H1 (cell line): ENCODE data around the gene ALPK3. TPM values are rescaled to one million over a fixed set of nuclear protein-coding genes. Genes with fewer than 3 reads are reported as not detected.

Experiments used
- CTCF ChIA-PET: fragments of 300-600 bp; sonication (Branson Sonifier 250); formaldehyde crosslinking; loops from one replicate; lab custom pipeline; 2021; ENCODE audit not compliant: partially characterized antibody; lab: Charles Lee
- POLR2A ChIA-PET: fragments of 300-600 bp; sonication (Branson Sonifier 250); formaldehyde crosslinking; loops from one replicate; lab custom pipeline; 2021; ENCODE audit warnings: inconsistent platforms; ENCODE audit not compliant: partially characterized antibody; lab: Charles Lee
- DNase-seq, 2 experiments: peaks; one replicate each; pipeline versions ENCODE4 v3.0.0 to v3.0.0-alpha.2; 2010 to 2022; ENCODE audit warnings: low spot score in 2 of 2, low read depth in 1 of 2, mixed read lengths in 1 of 2
- FAIRE-seq: peaks from 2 replicates; lab custom pipeline; 2011; peaks lifted over from hg19 to GRCh38; lab: Jason Lieb, UNC
- H2AFZ ChIP-seq: 2 replicates; pipeline ENCODE4 v1.8.1; 2012; ENCODE audit warnings: low read length, inconsistent platforms
- H2AK5ac ChIP-seq: 2 replicates; pipeline ENCODE4 v1.6.1; 2013; ENCODE audit warnings: low read depth, low read length
- H2BK120ac ChIP-seq: replicated peaks from 2 replicates; pipeline ENCODE3; 2013; ENCODE audit warnings: low read depth, low read length, inconsistent platforms
- H2BK12ac ChIP-seq: 2 replicates; pipeline ENCODE4 v1.6.1; 2013; ENCODE audit warnings: low read depth, low read length
- H2BK15ac ChIP-seq: 2 replicates; pipeline ENCODE4 v1.6.1; 2013; ENCODE audit warnings: low read length
- H2BK20ac ChIP-seq: 2 replicates; pipeline ENCODE4 v1.6.1; 2013; ENCODE audit warnings: low read length
- H2BK5ac ChIP-seq: 2 replicates; pipeline ENCODE4 v1.6.1; 2013; ENCODE audit warnings: low read depth, low read length
- H3K14ac ChIP-seq: 2 replicates; pipeline ENCODE4 v1.6.1; 2013; ENCODE audit warnings: inconsistent platforms; ENCODE audit not compliant: insufficient read length
- H3K18ac ChIP-seq: 2 replicates; pipeline ENCODE4 v1.6.1; 2013; ENCODE audit warnings: low read length; ENCODE audit errors: extremely low read depth
- H3K23ac ChIP-seq: 2 replicates; pipeline ENCODE4 v1.6.1; 2013; ENCODE audit warnings: inconsistent platforms; ENCODE audit not compliant: insufficient read length
- H3K23me2 ChIP-seq: 2 replicates; pipeline ENCODE4 v1.6.1; 2013; ENCODE audit warnings: low read depth, low read length
- H3K27ac ChIP-seq: 2 replicates; pipeline ENCODE4 v1.6.1; 2011; ENCODE audit warnings: low read depth, low read length, inconsistent platforms
- H3K27me3 ChIP-seq, 4 experiments: replicated peaks in 1 of 4; 1 replicate in 1 of 4; 2 replicates in 3 of 4; pipeline versions ENCODE4 v1.6.1 to v1.8.1; 2011 to 2013; ENCODE audit warnings: low read length in 3 of 4, mild to moderate bottlenecking in 3 of 4, inconsistent platforms in 2 of 4, mixed read lengths in 2 of 4, moderate library complexity in 1 of 4; ENCODE audit not compliant: control insufficient read depth in 3 of 4, insufficient read depth in 3 of 4; ENCODE audit errors: extremely low read depth in 1 of 4
- H3K36me3 ChIP-seq, 4 experiments: 2 replicates each; pipeline versions ENCODE4 v1.6.1 to v1.8.1; 2011 to 2013; ENCODE audit warnings: mild to moderate bottlenecking in 4 of 4, low read length in 3 of 4, moderate library complexity in 2 of 4, control low read depth in 1 of 4, inconsistent platforms in 1 of 4; ENCODE audit not compliant: insufficient read depth in 4 of 4, control insufficient read depth in 2 of 4
- H3K4ac ChIP-seq: replicated peaks from 2 replicates; pipeline ENCODE3; 2013; ENCODE audit warnings: low read length, low read depth, mixed read lengths, inconsistent platforms; ENCODE audit not compliant: insufficient read length
- H3K4me1 ChIP-seq, 4 experiments: replicated peaks in 1 of 4; 1 replicate in 1 of 4; 2 replicates in 3 of 4; pipeline versions ENCODE4 v1.6.1 to v1.8.1; 2011 to 2013; ENCODE audit warnings: low read length in 3 of 4, inconsistent platforms in 2 of 4, mixed read lengths in 1 of 4; ENCODE audit not compliant: insufficient read depth in 4 of 4, control insufficient read depth in 3 of 4
- H3K4me2 ChIP-seq, 2 experiments: 2 replicates each; pipeline versions ENCODE4 v1.6.1 to v1.8.1; 2011 to 2013; ENCODE audit warnings: low read depth in 2 of 2, low read length in 2 of 2, control low read depth in 1 of 2, inconsistent platforms in 1 of 2, mild to moderate bottlenecking in 1 of 2; ENCODE audit not compliant: insufficient read depth in 1 of 2
- H3K4me3 ChIP-seq, 4 experiments: fragments of 200-600, 300-600 bp in 1 of 4; sonication (generic), shearing (Covaris generic), sonication (Bioruptor Twin) in 1 of 4; 2 replicates each; pipeline versions ENCODE4 v1.5.1 to v1.8.1; 2011 to 2016; ENCODE audit warnings: low read length in 4 of 4, low read depth in 3 of 4, control low read depth in 2 of 4, inconsistent platforms in 2 of 4, mild to moderate bottlenecking in 2 of 4, mixed read lengths in 1 of 4, moderate library complexity in 1 of 4; ENCODE audit not compliant: insufficient read depth in 2 of 4; ENCODE audit errors: extremely low read depth in 1 of 4
- H3K56ac ChIP-seq: replicated peaks from 2 replicates; pipeline ENCODE3; 2013; ENCODE audit warnings: low read depth, mild to moderate bottlenecking, mixed read lengths, low read length, inconsistent platforms; ENCODE audit not compliant: insufficient read length
- H3K79me1 ChIP-seq: 2 replicates; pipeline ENCODE4 v1.6.1; 2013; ENCODE audit warnings: low read depth, low read length, control low read depth
- H3K79me2 ChIP-seq, 2 experiments: 2 replicates each; pipeline versions ENCODE4 v1.6.1 to v1.8.1; 2012 to 2013; ENCODE audit warnings: low read length in 2 of 2, mild to moderate bottlenecking in 2 of 2, inconsistent platforms in 1 of 2; ENCODE audit not compliant: insufficient read depth in 2 of 2, control insufficient read depth in 1 of 2
- H3K9ac ChIP-seq, 4 experiments: replicated peaks in 1 of 4; 1 replicate in 1 of 4; 2 replicates in 3 of 4; pipeline versions ENCODE4 v1.6.1 to v1.8.1; 2011 to 2013; ENCODE audit warnings: low read depth in 3 of 4, low read length in 3 of 4, control low read depth in 2 of 4, mild to moderate bottlenecking in 2 of 4, moderate library complexity in 2 of 4, inconsistent platforms in 1 of 4; ENCODE audit errors: extremely low read depth in 1 of 4
- H3K9me3 ChIP-seq, 2 experiments: 2 replicates each; pipeline versions ENCODE4 v1.6.1 to v1.8.1; 2012 to 2013; ENCODE audit warnings: mild to moderate bottlenecking in 2 of 2, moderate library complexity in 2 of 2, control low read depth in 1 of 2, inconsistent platforms in 1 of 2, low read depth in 1 of 2, low read length in 1 of 2, mixed read lengths in 1 of 2; ENCODE audit not compliant: insufficient read depth in 2 of 2
- H4K20me1 ChIP-seq, 2 experiments: replicated peaks in 1 of 2; 2 replicates each; pipeline versions ENCODE3 to v1.8.1; 2011 to 2013; ENCODE audit warnings: inconsistent platforms in 2 of 2, low read length in 2 of 2, mild to moderate bottlenecking in 1 of 2; ENCODE audit not compliant: insufficient read depth in 2 of 2, control insufficient read depth in 1 of 2
- H4K5ac ChIP-seq: 2 replicates; pipeline ENCODE4 v1.6.1; 2013; ENCODE audit warnings: low read length, low read depth, mixed read lengths, inconsistent platforms; ENCODE audit not compliant: insufficient read length
- H4K8ac ChIP-seq: 2 replicates; pipeline ENCODE4 v1.8.0; 2013; ENCODE audit warnings: mild to moderate bottlenecking, moderate library complexity, low read length, inconsistent platforms; ENCODE audit not compliant: insufficient read depth; ENCODE audit errors: extremely low read depth
- H4K91ac ChIP-seq: replicated peaks from 2 replicates; pipeline ENCODE3; 2013; ENCODE audit warnings: low read length, mixed read lengths, inconsistent platforms; ENCODE audit not compliant: insufficient read length
- CHD1 ChIP-seq: IDR thresholded peaks from 2 replicates; pipeline ENCODE4 v1.6.1; 2012; ENCODE audit warnings: low read depth, low read length, improper control_type of control experiment
- KDM1A ChIP-seq: fragments of 200-600, 300-600 bp; sonication (generic); IDR thresholded peaks from 2 replicates; pipeline ENCODE4 v1.7.1; 2016; ENCODE audit warnings: mild to moderate bottlenecking, low read length, borderline replicate concordance
- MAX ChIP-seq: IDR thresholded peaks from 2 replicates; pipeline ENCODE4 v1.6.1; 2012; ENCODE audit warnings: inconsistent platforms
- NANOG ChIP-seq: IDR thresholded peaks from 2 replicates; pipeline ENCODE4 v1.6.1; 2011; ENCODE audit warnings: low read length, low read depth, mild to moderate bottlenecking, inconsistent platforms; ENCODE audit not compliant: insufficient read depth, poor library complexity, severe bottlenecking
- RXRA ChIP-seq: IDR thresholded peaks from 2 replicates; pipeline ENCODE4 v1.6.1; 2011; ENCODE audit warnings: low read depth, mild to moderate bottlenecking, low read length, moderate library complexity; ENCODE audit not compliant: insufficient read depth
- WGBS, 2 experiments: shearing (Covaris generic) in 1 of 2; methylation state at CpG; one replicate each; pipeline versions ENCODE4 v1.1.6 to v1.1.7; 2013 to 2015; ENCODE audit warnings: low lambda C conversion rate in 2 of 2, mixed read lengths in 2 of 2, inconsistent platforms in 1 of 2, low coverage in 1 of 2, missing lambda C conversion rate in 1 of 2; ENCODE audit not compliant: insufficient replicate concordance in 2 of 2, insufficient coverage in 1 of 2, insufficient read length in 1 of 2; ENCODE audit errors: extremely low coverage in 1 of 2, missing lambda C conversion rate in 1 of 2; 5-methylcytosine and 5-hydroxymethylcytosine counted together
- polyA plus RNA-seq, 7 experiments: library from polyadenylated mRNA; depleted of rRNA in 3 of 7; stranded (reverse) in 5 of 7; unstranded in 2 of 7; fragments of >200 nt in 5 of 7; fragments of 200-250 nt in 2 of 7; gene quantifications; 1 replicate in 5 of 7; 2 replicates in 1 of 7; 4 replicates in 1 of 7; pipeline versions ENCODE4 v1.2.1 to v1.2.3, GENCODE V29; 2011 to 2013; ENCODE audit warnings: missing spikeins in 2 of 7, mixed read lengths in 2 of 7
- total RNA-seq: library from RNA; stranded (reverse); fragmentation: NEBNext Ultra II Directional; extraction: Animal tissue kit (Norgen Biotek cat#: 25700); gene quantifications from 2 replicates; pipeline ENCODE4 v1.2.1, GENCODE V29; 2021

Gene ALPK3
- total and polyA plus RNA-seq, 2 of the 8 experiments (the other 6 are each of a cell fraction or from before 2014, with no cell fraction given): 4.4 to 19.2 TPM

- no peaks in the 10 kb centered on the region for H3K27me3 ChIP-seq
- no peak overlapping the region for H3K4me3 ChIP-seq
- H4K8ac ChIP-seq: no peak overlapping the region
- no peak overlapping the region for H2AK5ac ChIP-seq
- H3K56ac ChIP-seq: no peak overlapping the region
- DNase-seq (no peak), FAIRE-seq (no peak)
- no peak overlapping the region for H2BK120ac ChIP-seq
- H4K20me1 ChIP-seq: peaks cover 2 to 10% of the 10 kb centered on the region in 2 experiments
- H3K79me2 ChIP-seq: peaks cover 0 to 13% of the 10 kb centered on the region in 2 experiments; a peak in 2 of 4 replicates
- H3K4me1 ChIP-seq: peaks cover 2 to 8% (median 3%) of the 10 kb centered on the region in 4 experiments; a peak in 5 of 7 replicates
- H3K23me2 ChIP-seq: no peaks in the 10 kb centered on the region
- H3K9ac ChIP-seq: no peak overlapping the region
- no peak overlapping the region for H2BK20ac ChIP-seq
- no peak overlapping the region for H2AFZ ChIP-seq
- no peak overlapping the region for H3K4me2 ChIP-seq
- peaks cover 6 to 24% (median 11%) of the 10 kb centered on the region in 4 experiments; a peak in 7 of 8 replicates for H3K36me3 ChIP-seq
- no peak overlapping the region for H3K23ac ChIP-seq
- ChIA-PET POLR2A (interaction anchor here (0.6 kb wide), 1 partner anchor 129 kb away, joined by 6 read pairs; no protein-coding TSS in a partner anchor), CTCF (no interaction called here)
- H4K91ac ChIP-seq: no peak overlapping the region
- no peak overlapping the region for H2BK15ac ChIP-seq
- no peak overlapping the region for H2BK5ac ChIP-seq
- H3K4ac ChIP-seq: no peak overlapping the region
- H3K18ac ChIP-seq: no peak overlapping the region
- H4K5ac ChIP-seq: no peak overlapping the region
- no peaks in the 10 kb centered on the region for H3K9me3 ChIP-seq
- H2BK12ac ChIP-seq: no peak overlapping the region
- peaks cover 5% of the 10 kb centered on the region for H3K79me1 ChIP-seq
- 93% methylated on average over 3 of the region's 3 CpGs; no CpG with 5 or more reads in 1 of the 2 experiments for WGBS, 2 experiments
- no peak overlapping the region for H3K27ac ChIP-seq
- no peak overlapping the region for H3K14ac ChIP-seq
- TF ChIP-seq MAX: no peak
- no peak for TF ChIP-seq RXRA
- no peak for TF ChIP-seq NANOG
- TF ChIP-seq CHD1: no peak
- no peak for TF ChIP-seq KDM1A
Measured at GRCh38 chr15:84780492-84780891, 36.7 kb upstream of the ALPK3 start.
